GM18498 (cell line): ENCODE results near the gene DDX1.
"Not testable (repeated sequence)": the region's sequence is repeated elsewhere in the genome, so short reads cannot be mapped to it uniquely, and the experiment has no call there.

Experiments
- ATAC-seq: cut with Tn5 transposase; IDR thresholded peaks from one replicate; pipeline ENCODE4 v1.9.1; 2021; ENCODE audit warnings: mild to moderate bottlenecking, moderate library complexity; ENCODE audit not compliant: unreplicated experiment

The DDX1 gene

GRCh38 chr2:15594291-15595256 is 2.9 kb downstream of the DDX1 start:
- no peak for ATAC-seq

- ATAC-seq: no peak
These were observed 3.8 kb downstream of the DDX1 start for GRCh38 chr2:15595342-15595905.

- no peak for ATAC-seq
These were observed 4.3 kb downstream of the DDX1 start for GRCh38 chr2:15595936-15596335.

- no peak for ATAC-seq
These were observed 4.7 kb downstream of the DDX1 start for GRCh38 chr2:15596350-15596749.

- no peak for ATAC-seq
These were observed 5.3 kb downstream of the DDX1 start for GRCh38 chr2:15596968-15597367.

- no peak for ATAC-seq
These were observed 8.3 kb downstream of the DDX1 start for GRCh38 chr2:15599994-15600393.

- no peak for ATAC-seq
These were observed 10.0 kb downstream of the DDX1 start for GRCh38 chr2:15601681-15602080.

- ATAC-seq: no peak
These were observed 10.7 kb downstream of the DDX1 start for GRCh38 chr2:15602393-15602792.

- no peak for ATAC-seq
These were observed 11.5 kb downstream of the DDX1 start for GRCh38 chr2:15603044-15603765.

GRCh38 chr2:15603948-15604347 is 12.3 kb downstream of the DDX1 start:
- ATAC-seq: no peak

- no peak for ATAC-seq
These were observed 14.1 kb downstream of the DDX1 start for GRCh38 chr2:15605721-15606120.

GRCh38 chr2:15606481-15607441 is 15.1 kb downstream of the DDX1 start:
- ATAC-seq: no peak

GRCh38 chr2:15607709-15608391 is 16.2 kb downstream of the DDX1 start:
- no peak for ATAC-seq

GRCh38 chr2:15608392-15608761 is 16.7 kb downstream of the DDX1 start:
- no peak for ATAC-seq

GRCh38 chr2:15609341-15610042 is 17.8 kb downstream of the DDX1 start:
- no peak for ATAC-seq

- no peak for ATAC-seq
These were observed 18.8 kb downstream of the DDX1 start for GRCh38 chr2:15610430-15610952.

GRCh38 chr2:15612101-15612500 is 20.4 kb downstream of the DDX1 start:
- not testable (repeated sequence) for ATAC-seq

- no peak for ATAC-seq
These were observed 22.2 kb downstream of the DDX1 start for GRCh38 chr2:15613736-15614429.
